Ascending aorta (tissue), 2 donors: ENCODE data around the gene CDKN1B. TPM values are rescaled to one million over a fixed set of nuclear protein-coding genes. Genes with fewer than 3 reads are reported as not detected.

Experiments used
- DNase-seq, 2 donors: peaks; one replicate each; pipeline ENCODE4 v3.0.0-alpha.2; 2019; ENCODE audit warnings: low spot score in 2 of 2
- H3K27ac ChIP-seq, 2 donors: fragments of 200-600 bp; sonication (generic); one replicate each; pipeline ENCODE4 v1.5.1; 2016 to 2017; ENCODE audit warnings: mild to moderate bottlenecking in 1 of 2
- H3K27me3 ChIP-seq: fragments of 200-600 bp; sonication (generic); one replicate; pipeline ENCODE4 v1.5.1; 2017
- H3K36me3 ChIP-seq, 2 donors: fragments of 200-600 bp; sonication (generic); one replicate each; pipeline ENCODE4 v1.5.1; 2016
- H3K4me1 ChIP-seq, 2 donors: fragments of 200-600 bp; sonication (generic); one replicate each; pipeline ENCODE4 v1.5.1; 2016 to 2017; ENCODE audit warnings: mild to moderate bottlenecking in 1 of 2
- H3K4me3 ChIP-seq, 2 donors: fragments of 200-600 bp; sonication (generic); one replicate each; pipeline ENCODE4 v1.5.1; 2016 to 2017; ENCODE audit warnings: mild to moderate bottlenecking in 1 of 2
- H3K9me3 ChIP-seq, 2 donors: fragments of 200-600 bp; sonication (generic); one replicate each; pipeline ENCODE4 v1.5.1; 2016
- intact Hi-C: fragments of 100-400 bp; cut with DNase I; formaldehyde crosslinking; loops from one replicate; pipeline ENCODE4 v1.15.1; 2023
- total RNA-seq: library from RNA; depleted of rRNA; stranded (reverse); fragments of >200 nt; gene quantifications from one replicate; pipeline ENCODE4 v1.1.0, GENCODE V29; 2016
- TF ChIP-seq, protein P1 (sequence below), 3 experiments: fragments of 200-600 bp in 2 of 3; fragments of 450-650 bp in 1 of 3; sonication (generic) in 2 of 3; IDR thresholded peaks; one replicate each; pipeline ENCODE4 v1.5.1; 2016 to 2019; ENCODE audit warnings: antibody characterized with exemption in 3 of 3, mild to moderate bottlenecking in 1 of 3, moderate library complexity in 1 of 3

Gene CDKN1B
- total RNA-seq, 1 donor from 2014 or later = 65.1 TPM

DNA sequence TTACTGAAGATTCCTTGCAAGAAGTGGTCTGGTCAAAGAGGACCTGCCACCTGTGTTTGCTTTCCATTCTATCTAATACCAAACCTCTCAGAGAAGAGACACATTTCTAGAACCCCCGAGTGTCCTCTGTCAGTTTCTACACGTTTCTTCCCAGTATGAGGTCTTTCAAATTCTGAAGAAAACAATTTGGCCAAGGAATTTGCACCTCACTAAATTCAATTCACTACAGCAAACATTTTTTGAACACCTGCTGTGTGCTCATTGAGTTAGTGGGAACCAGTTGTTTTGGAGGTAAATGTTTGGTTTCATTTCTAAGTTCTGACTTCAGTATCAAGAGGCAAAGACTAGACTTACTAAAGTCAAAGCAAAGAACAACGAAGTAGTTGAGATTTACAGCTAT lies 40.6 kb upstream of the CDKN1B start:
- no peak for DNase-seq
- intact Hi-C loops = no loop called here
- Histone ChIP-seq H3K4me3 (no peak overlapping the region), H3K4me1 (no peaks in the 10 kb centered on the region), H3K27ac (no peak overlapping the region), H3K36me3 (no peaks in the 10 kb centered on the region), H3K9me3 (no peaks in the 10 kb centered on the region), H3K27me3 (no peaks in the 10 kb centered on the region)
- TF ChIP-seq, protein P1, sequence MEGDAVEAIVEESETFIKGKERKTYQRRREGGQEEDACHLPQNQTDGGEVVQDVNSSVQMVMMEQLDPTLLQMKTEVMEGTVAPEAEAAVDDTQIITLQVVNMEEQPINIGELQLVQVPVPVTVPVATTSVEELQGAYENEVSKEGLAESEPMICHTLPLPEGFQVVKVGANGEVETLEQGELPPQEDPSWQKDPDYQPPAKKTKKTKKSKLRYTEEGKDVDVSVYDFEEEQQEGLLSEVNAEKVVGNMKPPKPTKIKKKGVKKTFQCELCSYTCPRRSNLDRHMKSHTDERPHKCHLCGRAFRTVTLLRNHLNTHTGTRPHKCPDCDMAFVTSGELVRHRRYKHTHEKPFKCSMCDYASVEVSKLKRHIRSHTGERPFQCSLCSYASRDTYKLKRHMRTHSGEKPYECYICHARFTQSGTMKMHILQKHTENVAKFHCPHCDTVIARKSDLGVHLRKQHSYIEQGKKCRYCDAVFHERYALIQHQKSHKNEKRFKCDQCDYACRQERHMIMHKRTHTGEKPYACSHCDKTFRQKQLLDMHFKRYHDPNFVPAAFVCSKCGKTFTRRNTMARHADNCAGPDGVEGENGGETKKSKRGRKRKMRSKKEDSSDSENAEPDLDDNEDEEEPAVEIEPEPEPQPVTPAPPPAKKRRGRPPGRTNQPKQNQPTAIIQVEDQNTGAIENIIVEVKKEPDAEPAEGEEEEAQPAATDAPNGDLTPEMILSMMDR (IDR thresholded peaks at IDR 0.05) = no peak

- H3K4me1 ChIP-seq = no peaks in the 10 kb centered on the region
- DNase-seq = no peak
- H3K9me3 ChIP-seq = no peaks in the 10 kb centered on the region
- H3K36me3 ChIP-seq = no peaks in the 10 kb centered on the region
- no peak overlapping the region for H3K4me3 ChIP-seq
- intact Hi-C loops = no loop called here
- H3K27ac ChIP-seq = no peak overlapping the region
- no peaks in the 10 kb centered on the region for H3K27me3 ChIP-seq
- TF ChIP-seq, protein P1 (IDR thresholded peaks at IDR 0.05) = no peak
Measured at GRCh38 chr12:12681061-12681765, 36.0 kb upstream of the CDKN1B start.

- Histone ChIP-seq H3K4me3 (no peak overlapping the region), H3K36me3 (no peaks in the 10 kb centered on the region), H3K27ac (no peak overlapping the region), H3K27me3 (no peaks in the 10 kb centered on the region), H3K4me1 (no peaks in the 10 kb centered on the region), H3K9me3 (no peaks in the 10 kb centered on the region)
- intact Hi-C loops = no loop called here
- no peak for DNase-seq
- TF ChIP-seq, protein P1 (IDR thresholded peaks at IDR 0.05) = no peak
Measured at GRCh38 chr12:12682284-12682683, 34.9 kb upstream of the CDKN1B start.

- Histone ChIP-seq H3K4me1 (no peaks in the 10 kb centered on the region), H3K27me3 (no peaks in the 10 kb centered on the region), H3K36me3 (no peaks in the 10 kb centered on the region), H3K9me3 (no peaks in the 10 kb centered on the region), H3K4me3 (no peak overlapping the region), H3K27ac (no peak overlapping the region)
- TF ChIP-seq, protein P1 (IDR thresholded peaks at IDR 0.05) = no peak
- intact Hi-C loops = no loop called here
- DNase-seq = no peak
Measured at GRCh38 chr12:12683136-12683697, 34.0 kb upstream of the CDKN1B start.

GRCh38 chr12:12683725-12684124 lies 33.4 kb upstream of the CDKN1B start:
- H3K27ac ChIP-seq = no peak overlapping the region
- no peak overlapping the region for H3K4me3 ChIP-seq
- TF ChIP-seq, protein P1 (IDR thresholded peaks at IDR 0.05) = no peak
- no peak for DNase-seq
- no peaks in the 10 kb centered on the region for H3K4me1 ChIP-seq
- no peaks in the 10 kb centered on the region for H3K27me3 ChIP-seq
- H3K36me3 ChIP-seq = no peaks in the 10 kb centered on the region
- H3K9me3 ChIP-seq = no peaks in the 10 kb centered on the region
- intact Hi-C loops = no loop called here
